SU-DHL-6 (cell line): Measurements from ENCODE around the gene OR2V1.

Source experiments
- H2AFZ ChIP-seq: fragments of 200-600 bp; sonication (generic); 2 replicates; pipeline ENCODE4 v1.6.1; 2014; ENCODE audit warnings: low read depth, mild to moderate bottlenecking, moderate library complexity, mixed read lengths, antibody characterized with exemption, low read length; ENCODE audit not compliant: severe bottlenecking
- H3F3A ChIP-seq: fragments of 200-600 bp; shearing (Covaris generic); 2 replicates; pipeline ENCODE4 v1.6.0; 2016; ENCODE audit warnings: antibody characterized with exemption, mild to moderate bottlenecking; ENCODE audit not compliant: insufficient read depth
- H3K27ac ChIP-seq: fragments of 200-600 bp; sonication (generic); 2 replicates; pipeline ENCODE4 v1.5.1; 2016; ENCODE audit warnings: low read depth, mild to moderate bottlenecking, low read length, moderate library complexity, mixed read lengths
- H3K27me3 ChIP-seq: fragments of 200-600 bp; sonication (generic), shearing (Covaris generic); 2 replicates; pipeline ENCODE4 v1.6.0; 2014; ENCODE audit warnings: mild to moderate bottlenecking, low read length
- H3K36me3 ChIP-seq: fragments of 200-600 bp; sonication (generic); 2 replicates; pipeline ENCODE4 v1.6.1; 2014; ENCODE audit warnings: mild to moderate bottlenecking, low read length, mixed read lengths
- H3K4me2 ChIP-seq: fragments of 300-600, 200-600 bp; shearing (Covaris generic), sonication (generic); 2 replicates; pipeline ENCODE4 v1.6.0; 2014; ENCODE audit warnings: low read length, low read depth, mild to moderate bottlenecking; ENCODE audit not compliant: poor library complexity, severe bottlenecking
- H3K4me3 ChIP-seq: fragments of 200-600 bp; sonication (generic); 2 replicates; pipeline ENCODE4 v1.5.1; 2014; ENCODE audit warnings: antibody characterized with exemption, low read length, mild to moderate bottlenecking, mixed read lengths; ENCODE audit not compliant: insufficient read depth, poor library complexity, severe bottlenecking
- H3K79me2 ChIP-seq: fragments of 200-600 bp; sonication (generic); 2 replicates; pipeline ENCODE4 v1.6.1; 2014; ENCODE audit warnings: mild to moderate bottlenecking, low read length, moderate library complexity; ENCODE audit not compliant: insufficient read depth
- H3K9ac ChIP-seq: fragments of 200-600 bp; sonication (generic); 2 replicates; pipeline ENCODE4 v1.7.0; 2014; ENCODE audit warnings: mild to moderate bottlenecking, low read length
- H3K9me2 ChIP-seq: fragments of 200-600 bp; sonication (generic); replicated peaks from 2 replicates; pipeline ENCODE4 v1.6.1; 2014; ENCODE audit warnings: low read length; ENCODE audit not compliant: insufficient read depth
- H3K9me3 ChIP-seq: fragments of 200-600 bp; sonication (generic); 2 replicates; pipeline ENCODE4 v1.6.1; 2014; ENCODE audit warnings: low read length, mixed read lengths; ENCODE audit not compliant: insufficient read depth
- H4K20me1 ChIP-seq: fragments of 200-600 bp; sonication (generic); 2 replicates; pipeline ENCODE4 v1.6.1; 2014; ENCODE audit warnings: low read depth, mild to moderate bottlenecking, antibody characterized with exemption, low read length, moderate library complexity, mixed read lengths
- CTCF ChIP-seq: fragments of 200-600 bp; sonication (generic); IDR thresholded peaks from one replicate; pipeline ENCODE4 v1.5.1; 2017; ENCODE audit warnings: antibody characterized with exemption, mild to moderate bottlenecking, low read length, moderate library complexity; ENCODE audit not compliant: insufficient read depth, poor library complexity, severe bottlenecking
- EZH2phosphoT487 ChIP-seq: fragments of 200-600 bp; sonication (generic), shearing (Covaris generic); conservative IDR thresholded peaks from 2 replicates; pipeline ENCODE4 v1.6.1; 2018; ENCODE audit warnings: mild to moderate bottlenecking, antibody characterized with exemption, low read length, moderate library complexity, mixed read lengths

The OR2V1 gene

GRCh38 chr5:181087309-181087708 lies 43.7 kb downstream of the OR2V1 start:
- Histone ChIP-seq H3K9me3 (no peaks in the 10 kb centered on the region), H3K9ac (no peak overlapping the region), H4K20me1 (no peaks in the 10 kb centered on the region), H2AFZ (no peak overlapping the region), H3K4me2 (no peak overlapping the region), H3K4me3 (no peak overlapping the region), H3K9me2 (no peaks in the 10 kb centered on the region), H3K79me2 (no peaks in the 10 kb centered on the region), H3K27me3 (no peaks in the 10 kb centered on the region), H3F3A (no peaks in the 10 kb centered on the region), H3K36me3 (no peaks in the 10 kb centered on the region), H3K27ac (no peak overlapping the region)
- TF ChIP-seq CTCF, result no peak
- no peak for TF ChIP-seq EZH2phosphoT487

DNA sequence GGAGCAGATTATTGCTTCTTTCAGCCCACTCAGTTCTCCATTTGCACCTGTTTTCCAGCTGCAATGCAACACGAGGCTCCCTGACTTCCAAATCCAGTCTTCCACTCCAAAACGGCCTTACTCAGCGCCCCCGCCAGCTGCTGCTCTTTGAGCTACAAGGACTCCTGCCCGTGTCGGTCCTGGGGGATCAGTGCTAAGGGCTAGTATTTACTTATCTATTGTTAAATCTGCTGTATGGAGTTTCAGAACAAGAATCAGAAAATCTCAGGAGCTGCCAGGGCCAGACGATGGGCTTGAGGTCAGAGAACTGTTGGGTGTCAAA lies 44.1 kb downstream of the OR2V1 start:
- Histone ChIP-seq H3K9me3 (no peaks in the 10 kb centered on the region), H2AFZ (no peak overlapping the region), H4K20me1 (no peaks in the 10 kb centered on the region), H3F3A (no peaks in the 10 kb centered on the region), H3K27ac (no peak overlapping the region), H3K27me3 (no peaks in the 10 kb centered on the region), H3K9me2 (no peaks in the 10 kb centered on the region), H3K4me2 (no peak overlapping the region), H3K9ac (no peak overlapping the region), H3K36me3 (no peaks in the 10 kb centered on the region), H3K4me3 (no peak overlapping the region), H3K79me2 (no peaks in the 10 kb centered on the region)
- TF ChIP-seq CTCF (no peak), EZH2phosphoT487 (no peak)

GRCh38 chr5:181086026-181086883 lies 44.7 kb downstream of the OR2V1 start:
- Histone ChIP-seq H3K79me2 (no peaks in the 10 kb centered on the region), H3K27me3 (no peaks in the 10 kb centered on the region), H3K4me2 (no peak overlapping the region), H3K9ac (no peak overlapping the region), H4K20me1 (no peaks in the 10 kb centered on the region), H3K4me3 (no peak overlapping the region), H3K36me3 (no peaks in the 10 kb centered on the region), H3K9me3 (no peaks in the 10 kb centered on the region), H3K27ac (no peak overlapping the region), H2AFZ (no peak overlapping the region), H3K9me2 (no peaks in the 10 kb centered on the region), H3F3A (no peaks in the 10 kb centered on the region)
- TF ChIP-seq EZH2phosphoT487 (no peak), CTCF (no peak)
